ENCODE measurements around the gene LGALS7.

- no peak for TF ChIP-seq POLR2A (IDR thresholded peaks at IDR 0.05; ENCODE audit: low read depth, low read length)
- TF ChIP-seq SPI1 (IDR thresholded peaks at IDR 0.05; ENCODE audit: low read depth, low read length) = no peak
- TF ChIP-seq POLR2AphosphoS5 (IDR thresholded peaks at IDR 0.05; ENCODE audit: low read depth, low read length) = no peak
- TF ChIP-seq TAF1 (IDR thresholded peaks at IDR 0.05; ENCODE audit: low read depth, low read length) = no peak
These were observed 32.4 kb downstream of the LGALS7 start for GRCh38 chr19:38740932-38741331.

All from GM12891 (cell line).